DND-41 (cell line): ENCODE data around the gene PPP4R3A.

Experiments
- EZH2 ChIP-seq: IDR thresholded peaks from 3 replicates; pipeline ENCODE4 v1.6.1; 2012; ENCODE audit warnings: borderline replicate concordance, low read depth, mild to moderate bottlenecking, moderate library complexity, low read length, inconsistent platforms; ENCODE audit not compliant: severe bottlenecking
- TF ChIP-seq, protein P1 (sequence below): IDR thresholded peaks from 2 replicates; pipeline ENCODE4 v1.5.1; 2012; ENCODE audit warnings: borderline replicate concordance, low read length, moderate library complexity, mild to moderate bottlenecking; ENCODE audit not compliant: poor library complexity, severe bottlenecking; ENCODE audit errors: extremely low read depth

DNA sequence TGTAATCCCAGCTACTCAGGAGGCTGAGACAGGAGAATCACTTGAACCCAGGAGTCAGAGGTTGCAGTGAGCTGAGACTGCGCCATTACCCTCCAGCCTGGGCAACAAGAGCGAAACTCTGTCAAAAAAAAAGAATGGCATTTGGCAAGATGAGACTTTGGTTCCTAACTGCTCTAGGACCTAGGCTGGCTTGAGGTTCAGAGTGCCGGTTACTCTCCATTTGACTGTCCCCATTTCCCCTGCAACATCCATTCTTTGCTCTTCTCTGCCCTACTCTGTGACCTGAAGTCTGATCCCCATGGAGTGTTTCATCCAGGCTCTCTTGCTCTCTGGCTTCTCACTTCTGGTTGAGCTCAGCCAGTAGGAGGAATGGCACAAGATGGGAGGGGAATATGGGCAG lies 26.2 kb upstream of the PPP4R3A start:
- TF ChIP-seq, protein P1, sequence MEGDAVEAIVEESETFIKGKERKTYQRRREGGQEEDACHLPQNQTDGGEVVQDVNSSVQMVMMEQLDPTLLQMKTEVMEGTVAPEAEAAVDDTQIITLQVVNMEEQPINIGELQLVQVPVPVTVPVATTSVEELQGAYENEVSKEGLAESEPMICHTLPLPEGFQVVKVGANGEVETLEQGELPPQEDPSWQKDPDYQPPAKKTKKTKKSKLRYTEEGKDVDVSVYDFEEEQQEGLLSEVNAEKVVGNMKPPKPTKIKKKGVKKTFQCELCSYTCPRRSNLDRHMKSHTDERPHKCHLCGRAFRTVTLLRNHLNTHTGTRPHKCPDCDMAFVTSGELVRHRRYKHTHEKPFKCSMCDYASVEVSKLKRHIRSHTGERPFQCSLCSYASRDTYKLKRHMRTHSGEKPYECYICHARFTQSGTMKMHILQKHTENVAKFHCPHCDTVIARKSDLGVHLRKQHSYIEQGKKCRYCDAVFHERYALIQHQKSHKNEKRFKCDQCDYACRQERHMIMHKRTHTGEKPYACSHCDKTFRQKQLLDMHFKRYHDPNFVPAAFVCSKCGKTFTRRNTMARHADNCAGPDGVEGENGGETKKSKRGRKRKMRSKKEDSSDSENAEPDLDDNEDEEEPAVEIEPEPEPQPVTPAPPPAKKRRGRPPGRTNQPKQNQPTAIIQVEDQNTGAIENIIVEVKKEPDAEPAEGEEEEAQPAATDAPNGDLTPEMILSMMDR = no peak
- TF ChIP-seq EZH2 = no peak
